Embryonic facial prominence (tissue), 1 donor: ENCODE results near the gene SYNE2.
"Not testable (repeated sequence)": the region's sequence is repeated elsewhere in the genome, so short reads cannot be mapped to it uniquely, and the experiment has no call there.

Experiments used
- DNase-seq: peaks from one replicate; pipeline ENCODE4 v3.0.0-alpha.2; 2016; ENCODE audit errors: extremely low spot score

Gene SYNE2

DNA sequence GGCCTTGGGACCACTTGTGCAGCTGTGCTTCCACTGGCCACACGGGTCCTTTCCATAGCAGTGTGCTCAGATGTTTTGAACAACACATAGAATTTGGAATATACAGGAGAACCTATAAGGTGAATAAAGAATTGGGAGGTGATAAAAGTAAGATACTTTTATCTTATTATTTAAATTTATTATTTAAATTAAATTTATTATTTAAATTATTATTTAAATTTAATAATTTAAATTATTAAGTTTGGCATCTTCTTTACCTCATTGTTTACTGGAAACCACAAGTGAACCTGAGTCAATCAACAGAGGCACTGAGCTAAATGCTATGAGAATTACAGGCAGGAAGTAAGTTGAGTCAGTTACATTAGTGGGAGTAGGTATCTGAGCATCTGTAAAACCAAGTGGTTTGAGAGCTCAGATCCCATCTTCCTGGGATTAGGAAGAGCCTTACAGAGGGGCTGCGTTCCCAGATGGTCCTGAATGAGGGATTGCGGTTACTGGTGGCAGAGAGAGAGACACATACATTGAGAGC is 338.2 kb downstream of the SYNE2 start:
- DNase-seq = no peak

DNA sequence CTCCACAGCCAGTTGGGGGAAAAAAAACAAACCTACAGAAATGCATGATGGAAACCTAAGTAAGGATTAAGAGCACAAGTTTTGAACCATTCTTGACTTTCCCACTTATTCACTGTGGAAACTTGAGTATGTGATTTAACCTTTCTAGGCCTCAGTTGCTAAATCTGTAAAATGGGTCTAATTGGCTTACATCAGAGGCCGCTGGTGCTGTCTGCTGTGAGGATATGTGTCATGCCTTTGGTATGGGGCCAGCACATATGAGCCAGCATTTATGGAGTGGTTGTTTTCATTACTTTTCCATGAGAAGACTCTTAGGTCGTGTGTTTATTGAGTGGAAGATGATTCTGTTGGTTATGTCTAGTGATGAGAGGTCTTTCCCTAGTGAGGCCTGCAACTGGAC is 339.0 kb downstream of the SYNE2 start:
- DNase-seq = no peak

DNA sequence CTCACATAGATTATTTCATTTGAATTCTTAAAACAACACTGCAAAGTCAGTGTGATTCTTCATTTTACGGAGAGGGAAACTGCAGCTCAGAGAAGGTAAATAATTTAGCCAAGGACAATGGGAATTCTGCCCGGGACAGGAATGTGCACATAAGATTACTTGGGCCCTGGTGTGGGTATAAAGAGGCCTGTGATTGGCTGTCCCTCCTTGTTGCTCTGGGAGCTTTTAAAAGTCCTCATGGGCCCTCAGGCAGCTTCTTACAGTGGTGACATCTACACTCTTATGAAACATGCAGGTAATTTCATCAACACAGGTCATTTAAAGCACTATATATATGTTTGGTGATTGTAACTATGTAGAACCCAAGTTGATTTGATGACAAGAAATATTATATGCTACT is 341.0 kb downstream of the SYNE2 start:
- DNase-seq = no peak

DNA sequence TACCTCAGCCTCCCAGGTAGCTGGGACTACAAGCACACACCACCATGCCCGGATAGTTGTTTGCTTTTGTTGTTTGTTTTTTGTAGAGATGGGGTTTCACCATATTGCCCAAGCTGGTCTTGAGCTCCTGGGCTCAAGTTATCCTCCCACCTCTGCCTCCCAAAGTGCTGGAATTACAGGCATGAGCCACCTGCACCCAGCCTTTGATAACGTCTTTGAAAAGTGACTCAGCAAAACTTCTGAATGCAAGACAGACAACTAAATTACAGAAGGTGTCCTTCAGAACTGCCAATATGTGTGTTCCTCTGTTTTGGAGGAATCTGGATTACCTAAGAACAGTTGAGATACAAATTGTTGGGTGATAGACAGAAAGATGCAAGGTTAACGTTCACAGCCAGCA is 341.6 kb downstream of the SYNE2 start:
- no peak for DNase-seq

DNA sequence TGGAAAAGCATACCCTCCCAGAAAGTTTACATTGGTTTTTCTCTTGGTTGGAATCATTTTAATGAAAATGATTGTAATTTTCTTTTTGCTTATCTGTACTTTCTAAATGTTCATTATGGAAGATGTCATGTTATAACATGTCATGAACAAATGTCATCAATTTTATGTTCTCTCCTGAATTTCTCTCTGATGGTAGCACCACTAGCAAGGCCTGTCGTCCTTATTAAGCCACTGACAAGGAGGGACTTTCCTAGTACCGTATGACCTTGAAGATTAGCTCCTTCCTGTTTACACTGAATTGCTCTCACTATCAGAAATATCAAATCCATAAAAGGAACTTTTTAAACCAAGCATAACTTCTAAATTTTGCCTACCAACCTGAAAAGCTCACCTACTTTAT is 342.4 kb downstream of the SYNE2 start:
- no peak for DNase-seq

DNA sequence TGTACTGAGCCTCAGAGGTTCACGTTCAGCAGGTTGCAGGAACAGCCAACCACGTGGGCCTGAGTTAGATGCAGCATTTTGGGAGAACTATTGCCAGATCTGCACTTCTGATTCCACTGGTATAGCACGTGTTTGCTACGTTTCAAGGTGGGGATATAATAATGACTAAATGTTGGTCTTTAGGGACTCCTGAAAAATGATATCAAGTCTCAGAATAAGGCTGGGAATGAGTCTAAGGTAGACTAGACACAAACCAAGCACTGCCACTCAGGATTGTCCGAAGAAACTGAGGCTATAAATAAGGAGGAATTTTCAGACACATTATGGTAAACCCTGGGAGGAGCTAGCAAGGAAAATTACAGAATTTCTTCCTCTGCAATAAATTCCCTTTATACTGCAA is 343.3 kb downstream of the SYNE2 start:
- no peak for DNase-seq

DNA sequence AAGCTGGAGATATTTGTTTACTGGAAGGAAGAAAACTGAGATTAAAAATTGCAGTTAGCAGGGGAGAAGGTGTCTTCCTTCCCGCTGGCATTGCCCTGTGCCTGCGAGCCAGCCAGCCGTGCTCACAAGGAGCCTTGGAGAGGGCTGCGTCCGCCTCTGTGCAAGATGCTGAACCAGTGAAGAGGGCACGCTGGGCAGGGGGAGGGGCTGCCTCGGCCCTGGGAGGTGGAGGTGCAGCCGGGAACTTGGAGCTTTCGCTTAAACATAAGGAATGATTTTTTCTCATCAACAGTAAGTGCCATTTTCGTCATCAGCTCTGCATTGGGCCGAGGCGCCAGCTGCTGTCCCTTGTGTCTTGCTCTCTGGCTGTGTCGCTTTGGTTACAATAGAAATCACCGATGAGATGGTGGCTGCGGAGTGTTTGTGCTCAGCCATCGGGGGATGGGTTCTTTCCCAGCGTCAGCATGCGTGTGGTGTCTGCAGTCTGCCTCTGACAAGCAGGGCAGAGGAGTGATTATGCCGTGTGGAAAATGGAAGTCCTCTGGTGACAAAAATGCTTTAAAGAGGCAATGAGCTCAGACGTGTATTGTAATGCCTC is 344.1 kb downstream of the SYNE2 start:
- DNase-seq = no peak

DNA sequence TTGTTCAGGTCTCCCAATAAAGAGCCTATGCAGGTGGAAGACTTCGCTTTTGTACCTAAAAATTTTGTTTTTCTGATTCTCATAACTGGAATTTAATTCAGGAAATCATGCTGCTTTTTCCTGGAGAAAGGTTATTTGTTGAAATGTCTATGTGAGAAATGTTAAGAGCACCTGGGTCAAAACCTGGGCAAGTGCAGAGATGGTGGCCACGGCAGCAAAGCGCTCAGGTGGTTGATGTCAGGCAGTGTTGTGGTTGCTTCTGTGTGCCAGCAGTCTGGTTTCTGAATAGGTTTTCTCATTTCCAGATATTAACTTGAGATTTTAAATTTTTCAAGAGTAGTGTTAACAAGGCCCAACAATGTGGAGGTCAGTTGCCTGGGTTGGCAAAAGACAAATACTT is 345.2 kb downstream of the SYNE2 start:
- DNase-seq = no peak

DNA sequence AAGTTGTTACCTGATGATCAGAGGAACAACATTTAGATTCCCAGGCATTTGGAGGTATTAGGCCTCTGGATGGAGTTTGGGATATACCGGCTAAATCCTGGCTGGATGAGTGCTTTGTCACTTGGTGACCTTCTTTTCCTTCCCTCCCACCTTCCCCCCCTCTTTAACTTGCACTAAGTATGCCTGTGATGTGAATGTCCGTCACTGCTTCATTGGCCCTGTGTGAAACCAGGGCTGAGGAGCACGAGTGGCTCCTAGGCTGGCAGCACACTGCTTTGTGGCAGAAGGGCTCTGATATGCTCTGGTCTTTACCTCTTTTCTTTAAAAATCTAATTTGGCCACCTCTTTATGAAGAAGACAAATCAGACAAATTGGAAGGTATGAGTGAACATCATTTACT is 345.7 kb downstream of the SYNE2 start:
- no peak for DNase-seq

DNA sequence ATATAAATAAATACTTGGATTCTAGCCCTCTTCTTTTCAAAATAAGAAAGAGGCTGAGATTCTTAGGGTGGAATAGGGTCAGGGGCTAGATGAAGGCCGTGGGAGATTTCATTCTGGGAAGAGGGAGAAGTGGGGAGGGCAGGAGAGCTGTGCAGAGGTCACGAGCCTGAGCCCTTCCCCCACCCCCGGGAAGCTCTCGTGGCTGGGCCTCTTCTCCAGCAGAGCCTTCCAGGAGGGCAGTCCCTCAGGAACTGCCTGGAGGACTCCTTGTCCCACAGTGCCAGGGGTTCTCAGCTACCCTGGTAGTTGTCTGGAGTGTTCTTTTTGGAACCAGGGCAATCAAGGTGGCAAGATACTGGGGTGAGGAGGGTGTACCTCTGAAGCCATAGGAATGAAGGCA is 347.4 kb downstream of the SYNE2 start:
- no peak for DNase-seq

DNA sequence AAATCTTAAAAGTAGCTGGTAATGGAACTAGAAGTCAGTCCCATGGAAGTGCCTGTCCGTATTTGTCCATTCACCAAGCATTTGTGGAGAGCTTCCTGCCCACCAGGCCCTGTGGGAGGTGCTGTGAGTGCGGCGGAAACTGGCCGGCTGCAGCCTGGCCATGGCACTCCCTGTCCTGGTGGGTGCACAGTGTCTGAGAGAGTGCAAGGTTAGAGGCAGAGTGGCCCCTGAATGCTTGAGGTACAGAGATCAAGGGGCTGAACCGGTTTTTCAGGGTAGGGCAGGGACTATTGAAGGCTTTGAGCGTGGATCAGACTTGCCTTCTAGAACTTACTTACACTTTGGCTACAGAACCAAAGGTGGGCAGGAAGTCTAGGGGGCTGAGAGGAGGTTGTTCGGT is 348.5 kb downstream of the SYNE2 start:
- no peak for DNase-seq

DNA sequence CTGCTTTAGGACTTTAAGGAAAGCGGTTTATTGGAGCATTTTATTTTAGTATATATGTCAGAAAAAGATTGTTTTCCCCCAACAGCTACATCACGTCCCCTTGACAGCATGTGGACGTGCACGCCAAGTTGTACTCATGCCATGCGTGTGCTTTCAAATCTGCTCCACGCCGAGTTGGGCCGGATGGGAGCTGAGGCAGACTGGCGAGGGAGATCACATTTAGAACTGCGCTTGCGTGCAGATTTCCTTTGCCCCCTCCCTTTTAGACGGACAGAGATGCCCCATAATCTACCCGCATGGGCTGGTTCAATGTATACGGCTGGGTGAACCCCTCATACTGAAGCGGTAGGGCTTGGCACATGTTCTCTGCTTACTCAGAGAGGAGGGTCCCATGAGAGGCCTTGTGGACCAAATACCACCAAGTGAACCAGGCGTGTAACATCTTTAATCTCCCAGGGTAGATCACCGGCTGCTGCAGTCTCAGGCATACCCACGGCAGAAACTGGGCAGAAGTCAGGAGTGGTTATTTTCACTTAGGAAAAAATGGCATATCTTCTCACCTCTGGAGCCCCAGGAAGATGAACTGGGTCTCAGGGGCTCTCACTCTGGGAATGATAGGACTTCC is 349.2 kb downstream of the SYNE2 start:
- DNase-seq = no peak

DNA sequence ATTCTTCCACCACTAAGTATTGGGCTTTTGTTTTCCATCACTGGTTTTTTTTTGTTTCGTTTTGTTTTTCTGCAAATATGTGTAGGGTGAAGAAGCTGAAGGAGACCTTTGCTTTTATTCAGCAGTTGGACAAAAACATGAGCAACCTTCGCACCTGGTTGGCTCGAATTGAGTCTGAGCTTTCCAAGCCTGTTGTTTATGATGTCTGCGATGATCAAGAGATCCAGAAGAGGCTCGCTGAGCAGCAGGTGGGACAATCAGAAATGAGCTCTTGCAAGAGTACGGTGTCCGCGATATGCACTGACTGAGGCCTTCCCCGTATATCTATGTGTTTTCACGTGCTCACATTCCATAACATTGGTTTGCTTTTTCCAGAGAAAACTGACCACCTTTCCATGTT is 349.9 kb downstream of the SYNE2 start:
- DNase-seq = no peak

DNA sequence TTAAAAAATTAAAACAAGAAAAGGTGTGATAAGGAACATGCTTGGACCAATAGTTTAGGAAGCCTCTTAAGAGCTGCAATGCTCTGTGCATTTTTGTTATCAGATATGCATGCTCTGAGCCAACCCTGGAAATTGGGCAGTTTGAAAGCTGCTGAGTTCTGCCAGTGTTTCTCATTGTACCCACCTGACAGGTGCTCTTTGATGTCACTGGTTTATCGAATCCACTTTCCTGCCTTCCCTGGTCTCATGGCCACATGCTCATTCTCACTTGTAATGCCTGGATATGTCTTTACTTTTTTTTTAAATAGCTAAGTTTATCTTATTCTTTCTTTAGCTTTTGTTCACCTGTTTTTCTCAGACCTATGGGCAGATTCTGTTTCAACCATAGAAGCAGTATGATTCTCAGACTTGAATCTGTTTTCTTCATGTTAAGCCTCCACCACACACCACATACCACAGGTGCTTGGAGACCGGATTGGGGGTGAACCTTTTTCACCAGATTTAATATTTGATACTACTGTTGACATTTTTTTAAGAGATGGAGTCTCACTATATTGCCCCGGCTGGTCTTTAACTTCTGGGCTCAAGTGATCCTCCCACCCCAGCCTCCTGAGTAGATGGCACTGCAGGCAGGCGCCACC is 350.7 kb downstream of the SYNE2 start:
- DNase-seq = no peak

DNA sequence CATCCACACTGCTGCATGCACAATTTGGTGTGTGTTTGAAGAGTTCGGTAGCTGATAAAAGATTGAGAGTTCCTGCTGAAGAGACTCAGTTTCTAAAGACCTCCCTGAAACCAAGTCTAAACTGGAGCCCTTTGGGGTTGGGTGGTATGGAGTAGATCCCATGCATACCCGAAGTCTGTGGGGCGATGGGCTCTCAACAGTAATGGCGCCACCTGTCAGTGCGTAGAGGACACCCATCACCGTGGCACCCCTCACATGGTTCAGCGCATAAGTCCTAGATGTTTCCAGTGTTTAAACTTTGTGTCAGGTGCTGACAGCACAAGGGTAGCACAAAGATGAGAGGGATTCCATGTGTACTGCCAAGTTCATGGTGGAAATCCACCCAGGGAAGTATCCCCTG is 355.5 kb downstream of the SYNE2 start:
- DNase-seq = no peak

DNA sequence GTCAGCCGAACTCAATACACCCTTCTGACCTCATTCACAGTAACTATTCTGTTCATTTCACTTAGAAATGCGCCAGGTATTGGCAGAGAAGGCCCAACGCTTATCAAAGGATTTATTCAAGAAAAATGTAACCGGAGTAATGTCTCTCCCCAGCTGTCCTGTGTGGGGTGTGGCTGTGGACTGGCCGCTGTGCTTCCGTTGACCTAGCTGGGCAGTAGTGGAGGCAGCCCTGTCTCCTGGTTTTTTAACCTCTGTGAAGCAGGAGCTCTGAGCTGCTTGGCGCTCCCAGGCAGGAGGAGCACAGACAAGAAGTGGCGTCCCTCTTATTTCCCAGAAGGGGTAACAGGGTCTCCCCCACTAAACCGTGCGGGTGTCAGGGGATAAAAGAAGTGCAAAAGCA is 356.2 kb downstream of the SYNE2 start:
- no peak for DNase-seq

DNA sequence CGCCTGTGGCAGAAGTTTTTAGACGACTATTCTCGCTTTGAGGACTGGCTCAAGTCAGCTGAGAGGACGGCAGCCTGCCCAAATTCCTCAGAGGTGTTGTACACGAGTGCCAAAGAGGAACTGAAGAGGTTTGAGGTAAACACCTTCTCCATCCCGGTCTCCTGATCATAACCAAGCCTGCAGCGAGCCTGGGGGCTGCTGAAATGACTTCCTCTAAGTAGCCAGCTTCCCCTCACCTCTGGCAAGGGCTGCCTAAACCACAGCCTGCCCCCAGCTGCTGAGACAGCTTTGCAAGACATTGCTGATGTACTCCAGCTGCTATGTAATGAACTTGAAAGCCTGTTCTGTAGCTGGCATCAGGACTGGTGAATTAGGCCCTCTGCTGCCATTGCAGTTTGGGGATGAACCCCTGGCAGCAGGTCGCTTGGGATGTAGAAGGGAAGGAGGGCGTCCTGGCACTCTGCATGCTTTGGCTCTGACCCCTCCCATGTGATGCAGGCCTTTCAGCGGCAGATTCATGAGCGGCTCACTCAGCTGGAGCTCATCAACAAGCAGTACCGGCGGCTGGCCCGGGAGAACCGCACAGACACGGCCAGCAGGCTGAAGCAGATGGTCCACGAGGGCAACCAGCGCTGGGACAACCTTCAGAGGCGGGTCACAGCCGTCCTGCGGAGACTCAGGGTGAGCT is 356.8 kb downstream of the SYNE2 start:
- DNase-seq = no peak

DNA sequence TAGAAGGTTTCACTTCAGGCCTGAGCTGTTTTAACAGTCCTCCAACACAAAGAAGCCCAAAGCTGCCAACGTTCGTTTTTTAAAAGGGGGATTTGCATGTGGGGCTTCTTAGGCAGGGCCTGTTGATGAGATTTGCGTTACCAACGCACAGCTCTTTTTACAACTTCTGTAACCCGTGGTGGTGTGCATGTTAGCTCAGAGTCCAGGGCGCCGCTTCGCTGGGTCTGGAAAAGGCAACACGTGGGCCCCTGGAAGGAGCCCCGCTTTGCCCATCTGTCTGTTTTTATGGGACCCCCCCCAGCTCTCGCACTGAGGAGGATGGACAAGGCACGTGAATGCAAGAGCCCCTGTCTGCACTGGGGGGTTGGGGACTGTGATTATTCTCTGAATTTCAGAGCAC is 357.4 kb downstream of the SYNE2 start:
- no peak for DNase-seq

DNA sequence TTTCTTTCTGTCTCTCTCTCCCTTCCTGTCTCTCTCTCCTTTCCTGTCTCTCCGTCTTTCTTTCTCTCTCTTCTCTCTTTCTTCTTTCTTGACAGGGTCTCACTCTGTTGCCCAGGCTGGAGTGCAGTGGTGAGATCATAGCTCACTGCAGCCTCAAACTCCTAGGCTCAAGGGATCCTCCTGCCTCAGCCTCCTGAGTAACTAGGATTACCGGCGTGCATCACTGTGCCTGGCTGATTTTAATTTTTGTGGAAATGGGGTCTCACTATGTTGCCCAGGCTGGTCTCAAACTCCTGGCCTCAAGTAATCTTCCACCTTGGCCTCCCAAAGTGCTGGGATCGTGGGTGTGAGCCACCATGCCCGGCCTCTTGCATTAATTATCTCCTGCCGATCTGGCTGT is 358.1 kb downstream of the SYNE2 start:
- not testable (repeated sequence) for DNase-seq

DNA sequence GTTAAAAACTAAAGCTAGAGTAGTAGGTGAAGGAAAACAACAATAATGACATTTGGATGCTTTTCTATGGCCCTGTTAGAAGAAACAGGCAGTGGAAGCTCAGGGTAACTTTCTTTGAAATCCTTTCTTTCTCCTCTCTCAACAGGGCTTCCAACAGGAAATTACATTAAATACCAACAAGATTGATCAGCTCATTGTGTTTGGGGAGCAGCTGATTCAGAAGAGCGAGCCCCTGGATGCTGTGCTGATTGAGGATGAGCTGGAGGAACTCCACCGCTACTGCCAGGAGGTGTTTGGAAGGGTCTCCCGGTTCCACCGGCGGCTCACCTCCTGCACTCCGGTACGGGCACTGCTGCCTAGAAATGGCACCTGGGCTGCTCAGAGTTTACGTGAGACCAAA is 359.9 kb downstream of the SYNE2 start:
- DNase-seq = no peak

DNA sequence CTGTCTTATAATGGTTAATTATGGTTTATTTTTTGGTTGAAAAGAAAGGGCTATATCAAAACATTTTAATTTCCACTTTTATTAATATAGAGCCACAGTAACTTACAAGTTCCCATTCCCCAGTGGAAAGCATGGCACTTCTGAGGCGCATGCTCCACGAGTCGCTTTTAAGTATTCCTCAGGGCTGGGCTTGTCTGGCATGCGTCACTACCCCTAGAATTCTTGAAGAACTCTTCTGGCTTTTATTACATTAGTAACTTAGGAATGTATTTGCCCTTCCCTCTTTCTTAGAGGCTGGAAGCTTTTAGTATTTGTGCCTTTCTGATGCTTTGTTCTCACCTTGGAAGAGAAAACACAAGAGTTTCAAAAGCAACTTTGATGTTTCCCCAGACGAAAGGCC is 360.3 kb downstream of the SYNE2 start:
- no peak for DNase-seq

DNA sequence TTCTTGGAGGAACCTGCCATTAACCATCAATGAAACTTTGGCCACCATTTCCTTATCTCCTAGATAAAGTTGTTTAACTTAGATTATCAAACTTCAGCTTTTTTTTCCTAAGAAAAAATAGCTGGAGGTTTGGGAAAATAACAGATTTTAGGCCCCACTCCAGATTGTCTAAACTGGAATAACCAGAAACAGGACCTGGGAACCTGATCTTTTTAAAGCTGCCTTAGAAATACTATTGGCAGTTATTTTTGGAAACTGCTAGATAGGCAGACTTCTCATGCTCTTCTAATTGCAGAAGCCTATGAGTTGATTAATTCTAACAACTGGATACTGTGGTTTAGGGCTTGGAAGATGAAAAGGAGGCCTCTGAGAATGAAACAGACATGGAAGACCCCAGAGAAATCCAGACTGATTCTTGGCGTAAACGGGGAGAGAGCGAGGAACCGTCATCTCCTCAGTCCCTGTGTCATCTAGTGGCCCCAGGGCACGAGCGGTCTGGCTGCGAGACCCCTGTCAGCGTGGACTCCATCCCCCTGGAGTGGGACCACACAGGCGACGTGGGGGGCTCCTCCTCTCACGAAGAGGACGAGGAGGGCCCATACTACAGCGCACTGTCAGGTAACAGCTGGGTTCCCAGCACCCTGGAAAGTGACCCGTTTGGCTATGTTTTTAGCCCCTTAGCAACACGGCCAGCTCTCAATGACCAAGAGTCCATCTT is 361.2 kb downstream of the SYNE2 start:
- DNase-seq = no peak
